Hepatocyte (in vitro differentiated cells): ENCODE results near the gene ZNG1A.
"Not testable (repeated sequence)": the region's sequence is repeated elsewhere in the genome, so short reads cannot be mapped to it uniquely, and the experiment has no call there.

Experiments
- EZH2 ChIP-seq: fragments of 200-600 bp; sonication (generic); IDR thresholded peaks from 2 replicates; pipeline ENCODE4 v1.6.1; 2016; ENCODE audit warnings: antibody characterized with exemption, mild to moderate bottlenecking, borderline replicate concordance
- EZH2phosphoT487 ChIP-seq: fragments of 200-600 bp; sonication (generic); IDR thresholded peaks from one replicate; pipeline ENCODE4 v1.6.1; 2018; ENCODE audit warnings: antibody characterized with exemption, mild to moderate bottlenecking, low read depth, moderate library complexity; ENCODE audit not compliant: unreplicated experiment, severe bottlenecking
- TF ChIP-seq, protein P1 (sequence below): fragments of 200-600 bp; sonication (generic); IDR thresholded peaks from 2 replicates; pipeline ENCODE4 v1.5.1; 2016; ENCODE audit warnings: antibody characterized with exemption, mild to moderate bottlenecking; ENCODE audit not compliant: poor library complexity

- TF ChIP-seq, protein P1, sequence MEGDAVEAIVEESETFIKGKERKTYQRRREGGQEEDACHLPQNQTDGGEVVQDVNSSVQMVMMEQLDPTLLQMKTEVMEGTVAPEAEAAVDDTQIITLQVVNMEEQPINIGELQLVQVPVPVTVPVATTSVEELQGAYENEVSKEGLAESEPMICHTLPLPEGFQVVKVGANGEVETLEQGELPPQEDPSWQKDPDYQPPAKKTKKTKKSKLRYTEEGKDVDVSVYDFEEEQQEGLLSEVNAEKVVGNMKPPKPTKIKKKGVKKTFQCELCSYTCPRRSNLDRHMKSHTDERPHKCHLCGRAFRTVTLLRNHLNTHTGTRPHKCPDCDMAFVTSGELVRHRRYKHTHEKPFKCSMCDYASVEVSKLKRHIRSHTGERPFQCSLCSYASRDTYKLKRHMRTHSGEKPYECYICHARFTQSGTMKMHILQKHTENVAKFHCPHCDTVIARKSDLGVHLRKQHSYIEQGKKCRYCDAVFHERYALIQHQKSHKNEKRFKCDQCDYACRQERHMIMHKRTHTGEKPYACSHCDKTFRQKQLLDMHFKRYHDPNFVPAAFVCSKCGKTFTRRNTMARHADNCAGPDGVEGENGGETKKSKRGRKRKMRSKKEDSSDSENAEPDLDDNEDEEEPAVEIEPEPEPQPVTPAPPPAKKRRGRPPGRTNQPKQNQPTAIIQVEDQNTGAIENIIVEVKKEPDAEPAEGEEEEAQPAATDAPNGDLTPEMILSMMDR: not testable (repeated sequence)
- TF ChIP-seq EZH2, EZH2phosphoT487: not testable (repeated sequence)
Observed at GRCh38 chr9:219036-219435, 40.2 kb upstream of the ZNG1A start.
